GM23338 (cell line): Measurements from ENCODE around the gene CCDC169. TPM values are rescaled to one million over a fixed set of nuclear protein-coding genes. Genes with fewer than 3 reads are reported as not detected.

ENCODE experiments used
- ATAC-seq: fragments of 200-7000 bp; cut with Tn5 transposase; 3 replicates; pipeline ENCODE4 v1.9.1; 2020
- DNase-seq: peaks from one replicate; pipeline ENCODE4 v3.0.0-alpha.2; 2015; ENCODE audit warnings: low spot score
- H2AFZ ChIP-seq: fragments of 200-600 bp; sonication (generic); 2 replicates; pipeline ENCODE4 v1.8.0; 2016; ENCODE audit warnings: antibody characterized with exemption, mild to moderate bottlenecking, moderate library complexity
- H3F3A ChIP-seq: fragments of 200-600 bp; sonication (generic); replicated peaks from 2 replicates; pipeline ENCODE4 v1.8.0; 2017; ENCODE audit warnings: antibody characterized with exemption, mixed run types, low read depth
- H3K27ac ChIP-seq: fragments of 200-600 bp; sonication (generic); 2 replicates; pipeline ENCODE4 v1.6.1; 2016; ENCODE audit warnings: low read depth
- H3K27me3 ChIP-seq: fragments of 200-600 bp; sonication (generic); 2 replicates; pipeline ENCODE4 v1.8.0; 2016; ENCODE audit warnings: mild to moderate bottlenecking, mixed run types, moderate library complexity; ENCODE audit not compliant: insufficient read depth
- H3K36me3 ChIP-seq: fragments of 200-600 bp; sonication (generic); 2 replicates; pipeline ENCODE4 v1.8.0; 2016; ENCODE audit warnings: mild to moderate bottlenecking; ENCODE audit not compliant: insufficient read depth
- H3K4me1 ChIP-seq: fragments of 200-600 bp; sonication (generic); 2 replicates; pipeline ENCODE4 v1.8.0; 2016; ENCODE audit warnings: mild to moderate bottlenecking, moderate library complexity; ENCODE audit not compliant: insufficient read depth
- H3K4me2 ChIP-seq: fragments of 200-600 bp; sonication (generic); 2 replicates; pipeline ENCODE4 v1.7.1; 2017; ENCODE audit warnings: mixed run types
- H3K4me3 ChIP-seq: fragments of 200-600 bp; sonication (generic); 2 replicates; pipeline ENCODE4 v1.6.1; 2016; ENCODE audit warnings: mixed run types
- H3K79me2 ChIP-seq: fragments of 200-600 bp; sonication (generic); replicated peaks from 2 replicates; pipeline ENCODE4 v1.8.0; 2017; ENCODE audit warnings: mild to moderate bottlenecking; ENCODE audit not compliant: insufficient read depth
- H3K9me2 ChIP-seq: fragments of 200-600 bp; sonication (generic); 2 replicates; pipeline ENCODE4 v1.8.0; 2017; ENCODE audit not compliant: insufficient read depth
- H4K20me1 ChIP-seq: fragments of 200-600 bp; sonication (generic); replicated peaks from 2 replicates; pipeline ENCODE4 v1.8.0; 2017; ENCODE audit warnings: mild to moderate bottlenecking; ENCODE audit not compliant: insufficient read depth
- H3K27ac Mint-ChIP-seq: 2 replicates; pipeline ENCODE4 v1.8.0; 2020; ENCODE audit warnings: inconsistent platforms, mild to moderate bottlenecking, moderate library complexity, mixed read lengths
- H3K27me3 Mint-ChIP-seq: 3 replicates; pipeline ENCODE4 v1.8.0; 2022; ENCODE audit warnings: low read depth, mild to moderate bottlenecking, moderate library complexity, mixed read lengths, inconsistent platforms; ENCODE audit not compliant: insufficient read depth, poor library complexity
- H3K36me3 Mint-ChIP-seq: 3 replicates; pipeline ENCODE4 v1.8.0; 2021; ENCODE audit warnings: low read depth, mild to moderate bottlenecking, inconsistent platforms, moderate library complexity, mixed read lengths
- H3K4me1 Mint-ChIP-seq: 3 replicates; pipeline ENCODE4 v1.8.0; 2020; ENCODE audit warnings: mild to moderate bottlenecking, inconsistent platforms, mixed read lengths
- H3K4me3 Mint-ChIP-seq: 3 replicates; pipeline ENCODE4 v1.8.0; 2021; ENCODE audit warnings: moderate library complexity, mild to moderate bottlenecking, inconsistent platforms, mixed read lengths
- H3K9me3 Mint-ChIP-seq: 3 replicates; pipeline ENCODE4 v1.8.0; 2020; ENCODE audit warnings: moderate library complexity, mild to moderate bottlenecking, inconsistent platforms, mixed read lengths
- CREB1 ChIP-seq: fragments of 250-450 bp; sonication (Bioruptor Pico); IDR thresholded peaks from 2 replicates; pipeline ENCODE4 v1.5.0; 2020; ENCODE audit warnings: low read depth, mild to moderate bottlenecking, moderate library complexity
- CTCF ChIP-seq, 2 experiments: fragments of 200-600 bp in 1 of 2; sonication (generic) in 1 of 2; conservative IDR thresholded peaks; 2 replicates each; pipeline versions ENCODE4 v1.5.1 to v1.6.1; 2016 to 2017; ENCODE audit warnings: antibody characterized with exemption in 2 of 2, low read depth in 2 of 2, mild to moderate bottlenecking in 2 of 2, moderate library complexity in 1 of 2
- ETS1 ChIP-seq: IDR thresholded peaks from 2 replicates; pipeline ENCODE4 v1.6.1; 2016; ENCODE audit warnings: antibody characterized with exemption
- EZH2phosphoT487 ChIP-seq: fragments of 200-600 bp; sonication (generic); IDR thresholded peaks from one replicate; pipeline ENCODE4 v1.8.1; 2018; ENCODE audit warnings: antibody characterized with exemption; ENCODE audit not compliant: unreplicated experiment
- JUNB ChIP-seq: IDR thresholded peaks from one replicate; pipeline ENCODE4 v1.6.1; 2016; ENCODE audit warnings: antibody characterized with exemption; ENCODE audit not compliant: unreplicated experiment
- POLR2AphosphoS5 ChIP-seq: IDR thresholded peaks from 2 replicates; pipeline ENCODE4 v1.6.1; 2016; ENCODE audit warnings: antibody characterized with exemption, low read depth
- STAT1 ChIP-seq: IDR thresholded peaks from one replicate; pipeline ENCODE4 v1.6.1; 2016; ENCODE audit warnings: antibody characterized with exemption; ENCODE audit not compliant: unreplicated experiment
- ZNF114 ChIP-seq: fragments of 250-450 bp; sonication (Bioruptor Pico); IDR thresholded peaks from 2 replicates; pipeline ENCODE4 v1.5.0; 2020; ENCODE audit warnings: mild to moderate bottlenecking, moderate library complexity
- ZNF331 ChIP-seq: fragments of 250-450 bp; sonication (Bioruptor Pico); IDR thresholded peaks from 2 replicates; pipeline ENCODE4 v1.5.0; 2020; ENCODE audit warnings: low read depth, mild to moderate bottlenecking, moderate library complexity
- ZNF462 ChIP-seq: fragments of 250-450 bp; sonication (Bioruptor Pico); IDR thresholded peaks from 2 replicates; pipeline ENCODE4 v1.5.0; 2020; ENCODE audit warnings: mild to moderate bottlenecking, moderate library complexity
- polyA plus RNA-seq: library from polyadenylated mRNA; unstranded; fragments of >200 nt; fragmentation: Nextera tagmentation; extraction: Ambion mirVana; gene quantifications from 2 replicates; pipeline ENCODE4 v1.2.1, GENCODE V29; 2016
- total RNA-seq: library from RNA; depleted of rRNA; stranded (reverse); fragments of >200 nt; shearing (Covaris generic); gene quantifications from 2 replicates; pipeline ENCODE4 v1.2.3, GENCODE V29; 2014

CCDC169 gene
- total and polyA plus RNA-seq, 2 experiments from 2014 or later: 48.5 to 61.2 TPM

GRCh38 chr13:36342715-36343114 lies 45.1 kb upstream of the CCDC169 start (continued):
- TF ChIP-seq ZNF462 (no peak), STAT1 (no peak), JUNB (no peak), CREB1 (no peak), ZNF114 (CRISPR knock-in tag) (no peak), ZNF331 (CRISPR knock-in tag) (no peak), POLR2AphosphoS5 (no peak), ETS1 (no peak)

- Histone ChIP-seq H3K4me2 (peak overlapping the region; percentile 81; the same call in 1 of the 2 replicates), H4K20me1 (no peaks in the 10 kb centered on the region)
- ATAC-seq: no peak
- no peak for TF ChIP-seq CTCF (conservative IDR thresholded peaks at IDR 0.05; ENCODE audit: low read depth in 2 of 2)
- no peak for TF ChIP-seq ZNF114 (CRISPR knock-in tag)
- no peak for TF ChIP-seq EZH2phosphoT487
- no peak for TF ChIP-seq ZNF331 (CRISPR knock-in tag)
- TF ChIP-seq POLR2AphosphoS5: no peak
- TF ChIP-seq JUNB: no peak
These were observed 44.1 kb upstream of the CCDC169 start for GRCh38 chr13:36341718-36342117.

More at GRCh38 chr13:36341718-36342117, 44.1 kb upstream of the CCDC169 start:
- Histone ChIP-seq H3K4me3 (no peak overlapping the region), H3F3A (no peaks in the 10 kb centered on the region), H3K4me1 (peaks cover 60% of the 10 kb centered on the region), H2AFZ (no peak overlapping the region), H3K27ac (no peak overlapping the region), H3K36me3 (no peaks in the 10 kb centered on the region), H3K9me2 (no peaks in the 10 kb centered on the region), H3K27me3 (no peaks in the 10 kb centered on the region), H3K79me2 (peaks cover 86% of the 10 kb centered on the region)
- no peak for DNase-seq
- no peaks in the 10 kb centered on the region for H3K36me3 Mint-ChIP-seq
- H3K27me3 Mint-ChIP-seq: peaks cover 19% of the 10 kb centered on the region
- peaks cover 29% of the 10 kb centered on the region for H3K4me1 Mint-ChIP-seq
- H3K4me3 Mint-ChIP-seq: no peak overlapping the region
- no peaks in the 10 kb centered on the region for H3K9me3 Mint-ChIP-seq
- H3K27ac Mint-ChIP-seq: no peak overlapping the region
